ENCODE results near the gene DIDO1.

The DIDO1 gene

GRCh38 chr20:62828511-62829230 is 97.6 kb downstream of the DIDO1 start:
- DNase-seq (ENCODE audit: extremely low spot score): no peak
- POLR2A ChIA-PET: no interaction called here
- CTCF ChIA-PET: no interaction called here
- no peak for TF ChIP-seq CTCF (IDR thresholded peaks at IDR 0.05; ENCODE audit: control extremely low read depth, extremely low read depth, low read depth, missing control alignments)

DNA sequence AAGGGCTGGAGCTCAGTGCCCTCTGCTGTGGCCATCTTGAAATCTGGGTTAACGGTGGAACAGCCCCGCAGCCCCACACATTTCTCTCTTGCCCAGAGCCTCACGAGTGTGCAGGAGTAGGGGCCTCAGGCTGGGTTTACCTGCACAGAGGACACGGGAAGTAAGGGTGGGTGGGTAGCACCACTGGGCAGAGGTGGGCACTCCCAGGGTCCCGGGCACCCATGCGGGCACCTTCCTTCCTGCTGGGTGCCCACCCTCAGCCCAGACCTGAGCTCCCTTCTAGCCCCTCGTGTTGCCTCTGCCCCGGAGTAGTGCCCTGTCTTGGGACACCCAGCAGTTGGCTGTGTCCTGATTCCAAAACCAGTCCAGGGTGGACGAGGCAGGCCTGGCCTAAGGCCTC is 98.3 kb downstream of the DIDO1 start:
- CTCF ChIA-PET: no interaction called here
- POLR2A ChIA-PET: no interaction called here
- no peak for DNase-seq (ENCODE audit: extremely low spot score)
- TF ChIP-seq CTCF (IDR thresholded peaks at IDR 0.05; ENCODE audit: control extremely low read depth, extremely low read depth, low read depth, missing control alignments): no peak
